ENCODE measurements around the gene ZNF24.

GRCh38 chr18:35337286-35337685 lies 6.9 kb downstream of the ZNF24 start:
- TF ChIP-seq EZH2 (IDR thresholded peaks at IDR 0.05) (no peak), POLR2AphosphoS5 (IDR thresholded peaks at IDR 0.05; ENCODE audit: borderline replicate concordance, low read depth, low read length) (no peak), FOXP2 (optimal IDR thresholded peaks at IDR 0.05; ENCODE audit: control extremely low read depth, extremely low read length, insufficient read depth) (no peak)

Measured in SK-N-MC (cell line).